ENCODE data around the gene KSR1.

GRCh38 chr17:27535975-27536374 lies 79.7 kb downstream of the KSR1 start:
- TF ChIP-seq CTCF (conservative IDR thresholded peaks at IDR 0.05) (no peak), EZH2 (IDR thresholded peaks at IDR 0.05; ENCODE audit: low read depth) (no peak)
